ENCODE data around the gene TDO2.

GRCh38 chr4:155879767-155880166 lies 23.7 kb upstream of the TDO2 start:
- TF ChIP-seq SUZ12 (IDR thresholded peaks at IDR 0.05; ENCODE audit: extremely low read depth, insufficient read depth, insufficient read length) = no peak
- TF ChIP-seq YY1 (IDR thresholded peaks at IDR 0.05; ENCODE audit: insufficient read depth, insufficient read length) = no peak
- TF ChIP-seq ZNF274 (IDR thresholded peaks at IDR 0.05; ENCODE audit: low read depth, low read length) = no peak
